Measurements from ENCODE around the gene NLGN2. TPM values are rescaled to one million over a fixed set of nuclear protein-coding genes. Genes with fewer than 3 reads are reported as not detected.

NLGN2 gene
- total and polyA plus RNA-seq, 7 donors, result 2.8 to 11.5 (median 6.5) TPM

GRCh38 chr17:7425756-7426155 is 18.1 kb downstream of the NLGN2 start:
- Histone ChIP-seq H3K36me3 (ENCODE audit: insufficient read depth in 1 of 2, low read depth in 1 of 2) (no peaks in the 10 kb centered on the region), H3K4me1 (no peaks in the 10 kb centered on the region), H3K27ac (no peak overlapping the region), H3K9me3 (no peaks in the 10 kb centered on the region), H3K4me3 (no peak overlapping the region), H3K27me3 (ENCODE audit: insufficient read depth in 3 of 3, low read length in 2 of 3) (no peaks in the 10 kb centered on the region)
- DNase-seq (no peak), ATAC-seq (no peak)
- TF ChIP-seq CTCF (IDR thresholded peaks at IDR 0.05), result no peak
- intact Hi-C loops (cut with DNase I), result no loop called here
- 84 to 91% (median 88%) methylated on average over 8 of the region's 8 CpGs for WGBS, 3 donors

- Histone ChIP-seq H3K4me1 (no peaks in the 10 kb centered on the region), H3K9me3 (no peaks in the 10 kb centered on the region), H3K27me3 (ENCODE audit: insufficient read depth in 3 of 3, low read length in 2 of 3) (no peaks in the 10 kb centered on the region), H3K4me3 (no peak overlapping the region), H3K27ac (no peak overlapping the region), H3K36me3 (ENCODE audit: insufficient read depth in 1 of 2, low read depth in 1 of 2) (no peaks in the 10 kb centered on the region)
- intact Hi-C loops (cut with DNase I), result no loop called here
- DNase-seq, result no peak
- WGBS, 3 donors, result 92 to 94% (median 93%) methylated on average over 33 of the region's 33 CpGs
- TF ChIP-seq CTCF (IDR thresholded peaks at IDR 0.05), result no peak
- ATAC-seq, result no peak
Measured at GRCh38 chr17:7426203-7426863, 18.7 kb downstream of the NLGN2 start.

GRCh38 chr17:7426896-7427489 is 19.3 kb downstream of the NLGN2 start:
- Histone ChIP-seq H3K4me3 (no peak overlapping the region), H3K36me3 (ENCODE audit: insufficient read depth in 1 of 2, low read depth in 1 of 2) (no peaks in the 10 kb centered on the region), H3K4me1 (no peaks in the 10 kb centered on the region), H3K27ac (no peak overlapping the region), H3K9me3 (no peaks in the 10 kb centered on the region), H3K27me3 (ENCODE audit: insufficient read depth in 3 of 3, low read length in 2 of 3) (no peaks in the 10 kb centered on the region)
- DNase-seq (no peak), ATAC-seq (no peak)
- TF ChIP-seq CTCF (IDR thresholded peaks at IDR 0.05), result no peak
- WGBS, 3 donors, result 88 to 92% (median 88%) methylated on average over 28 to 29 of the region's 29 CpGs
- intact Hi-C loops (cut with DNase I), result no loop called here

- H3K36me3 ChIP-seq (ENCODE audit: insufficient read depth in 1 of 2, low read depth in 1 of 2), result no peaks in the 10 kb centered on the region
- 89 to 93% (median 89%) methylated on average over 5 to 7 of the region's 7 CpGs for whole genome bisulfite sequencing, 3 donors
- H3K4me1 ChIP-seq, result no peaks in the 10 kb centered on the region
- DNase-seq (no peak), ATAC-seq (no peak)
- intact Hi-C loops (cut with DNase I), result no loop called here
- H3K4me3 ChIP-seq, result no peak overlapping the region
- no peaks in the 10 kb centered on the region for H3K27me3 ChIP-seq (ENCODE audit: insufficient read depth in 3 of 3, low read length in 2 of 3)
- no peak for TF ChIP-seq CTCF (IDR thresholded peaks at IDR 0.05)
- no peak overlapping the region for H3K27ac ChIP-seq
- no peaks in the 10 kb centered on the region for H3K9me3 ChIP-seq
Measured at GRCh38 chr17:7427549-7427948, 19.9 kb downstream of the NLGN2 start.

- no peaks in the 10 kb centered on the region for H3K9me3 ChIP-seq
- no peak within 1 kb of the TSS for H3K27ac ChIP-seq
- no peaks in the 10 kb centered on the region for H3K27me3 ChIP-seq (ENCODE audit: insufficient read depth in 3 of 3, low read length in 2 of 3)
- intact Hi-C loops (cut with DNase I), result no loop called here
- ATAC-seq (no peak), DNase-seq (no peak)
- H3K36me3 ChIP-seq (ENCODE audit: insufficient read depth in 1 of 2, low read depth in 1 of 2), result no peaks in the 10 kb centered on the region
- no peak within 1 kb of the TSS for H3K4me3 ChIP-seq
- 60 to 81% (median 65%) methylated on average over 5 of the region's 5 CpGs for WGBS, 3 donors
- no peaks in the 10 kb centered on the region for H3K4me1 ChIP-seq
- TF ChIP-seq CTCF (IDR thresholded peaks at IDR 0.05), result no peak
Measured at GRCh38 chr17:7428557-7428956, 20.9 kb downstream of the NLGN2 start, which contains the start of gene SPEM3. Gene SPEM3, plus strand, starts transcription at chr17:7428857. Its CDS starts 46 bp downstream, at chr17:7428903.
